ENCODE data around the gene RETSAT. TPM values are rescaled to one million over a fixed set of nuclear protein-coding genes. Genes with fewer than 3 reads are reported as not detected.
A peak's percentile ranks its signal among the peaks of the same experiment; 100 is the strongest.
"Not testable (repeated sequence)": the region's sequence is repeated elsewhere in the genome, so short reads cannot be mapped to it uniquely, and the experiment has no call there.

Gene RETSAT
- total RNA-seq, 2 donors from 2014 or later = 26.8 to 31.8 TPM

DNA sequence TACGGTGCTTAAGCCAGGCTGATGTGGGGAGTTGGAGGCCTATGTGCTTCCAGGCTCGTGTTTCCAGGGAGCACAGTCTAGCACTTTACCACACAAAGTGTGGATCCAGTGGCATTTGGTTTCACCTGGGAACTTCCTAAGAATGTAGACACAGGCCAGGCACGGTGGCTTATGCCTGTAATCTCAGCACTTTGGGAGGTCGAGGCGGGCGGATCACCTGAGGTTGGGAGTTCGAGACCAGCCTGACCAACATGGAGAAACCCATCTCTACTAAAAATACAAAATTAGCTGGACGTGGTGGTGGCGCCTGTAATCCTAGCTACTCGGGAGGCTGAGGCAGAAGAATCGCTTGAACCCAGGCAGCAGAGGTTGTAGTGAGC lies 30.4 kb downstream of the RETSAT start:
- peaks cover 35 to 81% of the 10 kb centered on the region in 2 donors for H3K36me3 Mint-ChIP-seq (ENCODE audit: insufficient read depth in 2 of 2)
- H3K4me1 Mint-ChIP-seq (ENCODE audit: low read depth) = peaks cover 75% of the 10 kb centered on the region
- H3K9me3 Mint-ChIP-seq; H3K27me3 Mint-ChIP-seq (ENCODE audit: low read depth); DNase-seq; ATAC-seq (replicated peaks in 1 of 2): not testable (repeated sequence)
- H3K27ac Mint-ChIP-seq = peak overlapping the region; percentile 81
- H3K4me3 Mint-ChIP-seq = peak overlapping the region; percentile 98

GRCh38 chr2:85323351-85323987 lies 30.9 kb downstream of the RETSAT start:
- Mint-ChIP-seq H3K9me3 (no peaks in the 10 kb centered on the region), H3K36me3 (ENCODE audit: insufficient read depth in 2 of 2) (peaks cover 35 to 81% of the 10 kb centered on the region in 2 donors), H3K4me1 (ENCODE audit: low read depth) (peaks cover 75% of the 10 kb centered on the region), H3K4me3 (peak overlapping the region; percentile 98), H3K27me3 (ENCODE audit: low read depth) (no peaks in the 10 kb centered on the region), H3K27ac (peak overlapping the region; percentile 81)
- no peak for DNase-seq
- no peak for ATAC-seq (replicated peaks in 1 of 2)

DNA sequence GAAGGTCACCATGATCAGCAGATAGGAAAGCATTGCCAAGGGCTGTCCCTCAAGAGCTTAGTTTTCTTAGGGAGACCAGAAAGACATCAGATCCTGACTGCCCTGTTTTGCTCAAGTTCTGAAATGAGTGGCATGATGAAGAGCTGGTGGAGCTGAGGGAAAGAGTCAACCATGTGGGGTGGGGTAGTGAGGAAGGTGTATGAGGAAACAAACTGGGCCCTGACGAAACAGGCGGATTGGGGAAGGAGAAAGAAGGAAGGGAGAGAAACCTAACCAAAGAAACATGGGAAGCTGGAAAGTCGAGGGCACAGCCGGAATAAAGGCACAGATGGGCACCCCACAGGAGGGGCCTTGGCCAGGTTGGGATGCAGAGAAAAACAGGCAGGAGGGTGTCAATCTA lies 34.5 kb downstream of the RETSAT start:
- Mint-ChIP-seq H3K27me3 (ENCODE audit: low read depth) (no peaks in the 10 kb centered on the region), H3K36me3 (ENCODE audit: insufficient read depth in 2 of 2) (peaks cover 24 to 61% of the 10 kb centered on the region in 2 donors), H3K9me3 (no peaks in the 10 kb centered on the region), H3K4me3 (peak overlapping the region; percentile 15 to 98), H3K27ac (peak overlapping the region; percentile 44), H3K4me1 (ENCODE audit: low read depth) (peaks cover 73% of the 10 kb centered on the region)
- DNase-seq (no peak), ATAC-seq (replicated peaks in 1 of 2) (no peak)

GRCh38 chr2:85318222-85319074 lies 35.9 kb downstream of the RETSAT start:
- DNase-seq (peak; percentile 54 to 56), ATAC-seq (replicated peaks in 1 of 2) (peak; percentile 90 to 94)
- H3K36me3 Mint-ChIP-seq (ENCODE audit: insufficient read depth in 2 of 2) = peaks cover 19 to 55% of the 10 kb centered on the region in 2 donors
- H3K27me3 Mint-ChIP-seq (ENCODE audit: low read depth) = no peaks in the 10 kb centered on the region
- peaks cover 64% of the 10 kb centered on the region for H3K4me1 Mint-ChIP-seq (ENCODE audit: low read depth)
- H3K4me3 Mint-ChIP-seq = peak overlapping the region; percentile 15 to 98
- no peaks in the 10 kb centered on the region for H3K9me3 Mint-ChIP-seq
- peak overlapping the region; percentile 44 for H3K27ac Mint-ChIP-seq

GRCh38 chr2:85315921-85316320 lies 38.4 kb downstream of the RETSAT start:
- H3K27ac Mint-ChIP-seq; ATAC-seq (replicated peaks in 1 of 2); H3K9me3 Mint-ChIP-seq; H3K4me3 Mint-ChIP-seq; H3K27me3 Mint-ChIP-seq (ENCODE audit: low read depth); DNase-seq: not testable (repeated sequence)
- H3K4me1 Mint-ChIP-seq (ENCODE audit: low read depth) = peaks cover 39% of the 10 kb centered on the region
- H3K36me3 Mint-ChIP-seq (ENCODE audit: insufficient read depth in 2 of 2) = peaks cover 16 to 32% of the 10 kb centered on the region in 2 donors

DNA sequence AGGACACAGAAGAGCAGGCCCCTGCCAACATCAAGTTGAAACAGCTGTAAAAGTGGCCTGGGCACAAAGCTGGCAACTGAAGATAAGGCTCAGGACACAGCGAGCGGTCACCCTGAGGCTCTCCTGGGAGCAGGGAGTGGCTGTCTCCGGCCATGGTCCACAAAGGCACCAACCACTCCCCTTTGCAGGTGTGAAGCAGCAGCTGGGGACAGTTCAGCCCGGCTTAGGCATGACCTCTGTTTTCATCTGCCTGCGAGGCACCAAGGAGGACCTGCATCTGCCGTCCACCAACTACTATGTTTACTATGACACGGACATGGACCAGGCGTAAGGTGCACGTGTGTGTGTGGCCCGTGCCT lies 39.5 kb downstream of the RETSAT start:
- Mint-ChIP-seq H3K36me3 (ENCODE audit: insufficient read depth in 2 of 2) (peaks cover 10 to 21% of the 10 kb centered on the region in 2 donors), H3K27me3 (ENCODE audit: low read depth) (no peaks in the 10 kb centered on the region), H3K4me1 (ENCODE audit: low read depth) (peaks cover 38% of the 10 kb centered on the region), H3K27ac (no peak overlapping the region), H3K4me3 (no peak overlapping the region), H3K9me3 (no peaks in the 10 kb centered on the region)
- no peak for ATAC-seq (replicated peaks in 1 of 2)
- no peak for DNase-seq

DNA sequence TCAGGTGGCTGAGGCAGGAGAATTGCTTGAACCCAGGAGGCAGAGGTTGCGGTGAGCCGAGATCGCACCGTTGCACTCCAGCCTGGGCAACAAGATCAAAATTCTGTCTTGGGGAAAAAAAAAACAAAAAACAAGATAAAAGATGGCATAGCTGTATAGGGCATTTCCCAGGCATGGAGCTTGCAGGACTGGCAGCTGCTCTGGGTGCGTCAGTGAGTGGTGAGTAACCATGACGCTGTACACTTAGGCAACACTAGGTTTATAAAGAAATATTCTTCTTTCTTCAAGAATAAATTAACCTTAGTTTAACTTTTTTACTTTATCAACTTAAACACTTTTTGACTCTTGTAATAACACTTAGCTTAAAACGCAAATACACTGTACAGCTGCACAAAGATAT lies 41.9 kb downstream of the RETSAT start:
- Mint-ChIP-seq H3K27ac (peak overlapping the region; percentile 28), H3K4me3 (no peak overlapping the region), H3K4me1 (ENCODE audit: low read depth) (peaks cover 35% of the 10 kb centered on the region), H3K9me3 (no peaks in the 10 kb centered on the region), H3K27me3 (ENCODE audit: low read depth) (no peaks in the 10 kb centered on the region), H3K36me3 (ENCODE audit: insufficient read depth in 2 of 2) (peaks cover 5 to 13% of the 10 kb centered on the region in 2 donors)
- ATAC-seq (replicated peaks in 1 of 2) (no peak), DNase-seq (no peak)

- H3K4me3 Mint-ChIP-seq = peak overlapping the region; percentile 78 to 87
- no peaks in the 10 kb centered on the region for H3K9me3 Mint-ChIP-seq
- H3K27ac Mint-ChIP-seq = peak overlapping the region; percentile 89
- no peak for ATAC-seq (replicated peaks in 1 of 2)
- H3K27me3 Mint-ChIP-seq (ENCODE audit: low read depth) = no peaks in the 10 kb centered on the region
- peaks cover 40% of the 10 kb centered on the region for H3K4me1 Mint-ChIP-seq (ENCODE audit: low read depth)
- H3K36me3 Mint-ChIP-seq (ENCODE audit: insufficient read depth in 2 of 2) = peaks cover 0 to 4% of the 10 kb centered on the region in 2 donors
- DNase-seq = no peak
Measured at GRCh38 chr2:85310330-85310729, 44.0 kb downstream of the RETSAT start.

- peaks cover 0 to 4% of the 10 kb centered on the region in 2 donors for H3K36me3 Mint-ChIP-seq (ENCODE audit: insufficient read depth in 2 of 2)
- no peak for DNase-seq
- no peaks in the 10 kb centered on the region for H3K9me3 Mint-ChIP-seq
- H3K4me3 Mint-ChIP-seq = peak overlapping the region; percentile 78 to 87
- ATAC-seq (replicated peaks in 1 of 2) = peak; percentile 25 to 30
- peaks cover 42% of the 10 kb centered on the region for H3K4me1 Mint-ChIP-seq (ENCODE audit: low read depth)
- no peaks in the 10 kb centered on the region for H3K27me3 Mint-ChIP-seq (ENCODE audit: low read depth)
- H3K27ac Mint-ChIP-seq = peak overlapping the region; percentile 89
Measured at GRCh38 chr2:85309699-85310321, 44.5 kb downstream of the RETSAT start.

GRCh38 chr2:85308896-85309555 lies 45.3 kb downstream of the RETSAT start:
- peak overlapping the region; percentile 78 to 87 for H3K4me3 Mint-ChIP-seq
- peak overlapping the region; percentile 89 for H3K27ac Mint-ChIP-seq
- H3K4me1 Mint-ChIP-seq (ENCODE audit: low read depth) = peaks cover 38% of the 10 kb centered on the region
- no peaks in the 10 kb centered on the region for H3K27me3 Mint-ChIP-seq (ENCODE audit: low read depth)
- H3K36me3 Mint-ChIP-seq (ENCODE audit: insufficient read depth in 2 of 2) = no peaks in the 10 kb centered on the region
- DNase-seq = no peak
- H3K9me3 Mint-ChIP-seq = no peaks in the 10 kb centered on the region
- peak; percentile 37 to 58 for ATAC-seq (replicated peaks in 1 of 2)

GRCh38 chr2:85308201-85308600 lies 46.1 kb downstream of the RETSAT start:
- Mint-ChIP-seq H3K4me1 (ENCODE audit: low read depth) (peaks cover 38% of the 10 kb centered on the region), H3K4me3 (no peak overlapping the region), H3K27ac (no peak overlapping the region), H3K36me3 (ENCODE audit: insufficient read depth in 2 of 2) (no peaks in the 10 kb centered on the region), H3K9me3 (no peaks in the 10 kb centered on the region), H3K27me3 (ENCODE audit: low read depth) (no peaks in the 10 kb centered on the region)
- ATAC-seq (replicated peaks in 1 of 2) = no peak
- no peak for DNase-seq

DNA sequence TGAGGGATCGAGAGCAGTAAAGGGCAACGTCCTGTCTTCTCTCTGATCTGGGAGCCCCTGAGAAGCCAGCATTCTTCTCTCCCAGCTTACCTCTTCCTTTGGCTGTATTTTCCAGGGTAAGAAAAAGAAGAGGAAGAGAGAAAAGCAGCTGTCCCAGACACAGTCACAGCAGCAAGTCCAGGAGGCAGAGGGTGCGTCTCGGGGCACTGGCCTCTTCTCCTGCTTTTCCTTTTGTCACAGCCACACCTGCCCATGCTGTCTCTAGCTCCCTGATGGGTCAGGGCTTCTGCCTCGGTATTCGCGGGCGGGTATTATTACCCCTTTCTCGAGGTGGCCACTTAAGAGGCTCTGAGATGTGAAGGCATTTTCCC lies 46.8 kb downstream of the RETSAT start:
- H3K4me1 Mint-ChIP-seq (ENCODE audit: low read depth) = peaks cover 38% of the 10 kb centered on the region
- peak overlapping the region; percentile 90 for H3K27ac Mint-ChIP-seq
- H3K9me3 Mint-ChIP-seq = no peaks in the 10 kb centered on the region
- DNase-seq (no peak), ATAC-seq (replicated peaks in 1 of 2) (no peak)
- H3K4me3 Mint-ChIP-seq = peak overlapping the region; percentile 71 to 76
- no peaks in the 10 kb centered on the region for H3K36me3 Mint-ChIP-seq (ENCODE audit: insufficient read depth in 2 of 2)
- no peaks in the 10 kb centered on the region for H3K27me3 Mint-ChIP-seq (ENCODE audit: low read depth)
